H54 (cell line): ENCODE measurements around the gene TP53I3.

Experiments used
- DNase-seq: peaks from one replicate; pipeline ENCODE4 v3.0.0; 2011; ENCODE audit warnings: low spot score, mixed read lengths; ENCODE audit not compliant: insufficient read length
- FAIRE-seq: peaks from 3 replicates; lab custom pipeline; 2011; peaks lifted over from hg19 to GRCh38; lab: Jason Lieb, UNC
- POLR2A ChIP-seq: IDR thresholded peaks from 2 replicates; pipeline ENCODE4 v1.6.1; 2011; ENCODE audit warnings: low read depth, mild to moderate bottlenecking, low read length

The TP53I3 gene

GRCh38 chr2:24038786-24039499 lies 45.7 kb downstream of the TP53I3 start:
- DNase-seq (no peak), FAIRE-seq (no peak)
- TF ChIP-seq POLR2A, result no peak
